Stimulated activated CD4-positive, alpha-beta T cell treated with anti-CD3 and anti-CD28 coated beads, Interleukin-15, amount 100 ng/mL, for 48 hours (primary cell): ENCODE data around the gene H2AZ2.
"Not testable (repeated sequence)": the region's sequence is repeated elsewhere in the genome, so short reads cannot be mapped to it uniquely, and the experiment has no call there.

Experiments used
- DNase-seq, 2 donors: peaks; one replicate each; pipeline ENCODE4 v3.0.0-alpha.2; 2020; ENCODE audit warnings: low read depth in 2 of 2

Gene H2AZ2

GRCh38 chr7:44814919-44815318, 33.0 kb downstream of the H2AZ2 start:
- DNase-seq, result no peak

- DNase-seq, result no peak
These were observed 36.3 kb downstream of the H2AZ2 start for GRCh38 chr7:44811571-44811970.

DNA sequence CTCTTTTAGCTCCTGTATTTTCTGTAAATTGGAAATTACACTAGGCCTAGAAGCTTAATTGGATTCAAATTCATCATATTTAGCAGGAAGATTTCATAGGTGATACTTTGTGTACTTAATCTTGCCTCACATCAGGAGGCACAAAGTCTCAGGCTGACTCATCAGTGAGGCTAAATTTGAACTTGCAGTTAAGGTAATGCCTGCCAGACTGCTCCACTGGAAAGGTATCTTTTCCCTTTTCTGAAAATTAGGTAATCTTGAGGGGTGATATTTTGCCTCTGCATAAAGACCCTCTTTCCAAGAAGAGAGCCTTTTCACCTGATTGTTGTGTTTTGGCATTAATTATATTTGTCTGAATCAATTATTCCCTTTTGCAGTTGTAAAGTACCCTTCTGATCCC, 36.8 kb downstream of the H2AZ2 start:
- no peak for DNase-seq

DNA sequence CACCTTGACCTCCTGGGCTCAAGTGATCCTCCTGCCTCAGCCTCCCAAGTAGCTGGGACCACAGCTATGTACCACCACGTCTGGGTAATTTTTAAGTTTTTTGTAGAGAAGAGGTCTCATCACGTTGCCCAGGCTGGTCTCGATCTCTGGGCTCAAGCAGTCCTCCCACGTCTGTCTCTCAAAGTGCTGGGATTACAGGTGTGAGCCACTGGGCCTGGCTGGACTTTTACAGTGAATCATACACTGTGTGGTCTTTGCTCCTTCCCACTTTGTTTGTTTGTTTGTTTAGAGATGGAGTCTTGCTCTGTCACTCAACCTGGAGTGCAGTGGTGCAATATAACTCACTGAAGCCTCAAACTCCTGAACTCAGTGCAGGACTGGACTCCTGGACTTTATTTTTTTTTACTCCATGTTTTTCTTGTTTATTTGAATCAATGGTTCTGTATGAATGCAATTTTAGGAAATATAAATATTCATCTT, 38.9 kb downstream of the H2AZ2 start:
- DNase-seq, result no peak

DNA sequence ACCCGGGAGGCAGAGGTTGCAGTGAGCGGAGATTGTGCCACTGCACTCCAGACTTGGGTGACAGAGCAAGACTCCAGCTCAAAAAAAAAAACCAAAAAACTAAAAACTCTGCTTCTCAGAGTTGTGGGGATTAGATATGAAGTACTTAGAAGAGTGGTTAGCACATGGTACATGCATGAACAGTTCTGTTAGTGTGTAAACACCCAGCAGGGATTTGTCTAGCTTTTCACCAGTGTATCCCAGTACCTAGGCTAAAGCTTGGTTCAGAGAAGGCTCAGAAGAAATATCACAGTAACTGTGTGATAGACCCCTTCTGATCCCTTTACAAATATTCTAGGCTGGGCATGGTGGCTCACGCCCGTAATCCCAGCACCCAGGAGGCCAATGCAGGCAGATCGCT, 41.9 kb downstream of the H2AZ2 start:
- DNase-seq, result no peak

DNA sequence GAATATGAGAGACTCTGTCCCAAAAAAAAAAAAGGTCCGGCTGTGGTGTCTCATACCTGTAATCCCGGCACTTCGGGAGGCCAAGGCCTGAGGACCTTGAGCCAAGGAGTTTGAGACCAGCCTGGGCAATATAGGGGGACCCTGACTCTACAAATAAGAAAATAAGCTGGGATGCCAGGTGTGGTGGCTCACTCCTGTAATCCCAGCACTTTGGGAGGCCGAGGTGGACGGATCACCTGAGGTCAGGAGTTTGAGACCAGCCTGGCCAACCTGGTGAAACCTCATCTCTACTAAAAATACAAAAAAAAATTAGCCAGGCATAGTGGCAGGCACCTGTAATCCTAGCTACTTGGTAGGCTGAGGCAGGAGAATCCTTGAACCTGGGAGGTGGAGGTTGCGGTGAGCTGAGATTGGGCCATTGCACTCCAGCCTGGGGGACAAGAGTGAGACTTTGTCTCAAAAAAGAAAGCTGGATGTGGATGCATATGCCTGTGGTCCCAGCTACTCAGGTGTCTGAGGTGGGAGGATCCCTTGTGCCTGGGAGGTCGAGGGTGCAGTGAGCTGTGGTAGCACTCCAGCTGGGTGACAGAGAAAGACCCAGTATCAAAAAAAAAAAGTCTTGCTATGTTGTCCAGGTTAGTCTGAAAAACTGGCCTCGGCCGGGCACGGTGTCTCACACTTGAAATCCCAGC, 43.9 kb downstream of the H2AZ2 start:
- DNase-seq, result not testable (repeated sequence)

DNA sequence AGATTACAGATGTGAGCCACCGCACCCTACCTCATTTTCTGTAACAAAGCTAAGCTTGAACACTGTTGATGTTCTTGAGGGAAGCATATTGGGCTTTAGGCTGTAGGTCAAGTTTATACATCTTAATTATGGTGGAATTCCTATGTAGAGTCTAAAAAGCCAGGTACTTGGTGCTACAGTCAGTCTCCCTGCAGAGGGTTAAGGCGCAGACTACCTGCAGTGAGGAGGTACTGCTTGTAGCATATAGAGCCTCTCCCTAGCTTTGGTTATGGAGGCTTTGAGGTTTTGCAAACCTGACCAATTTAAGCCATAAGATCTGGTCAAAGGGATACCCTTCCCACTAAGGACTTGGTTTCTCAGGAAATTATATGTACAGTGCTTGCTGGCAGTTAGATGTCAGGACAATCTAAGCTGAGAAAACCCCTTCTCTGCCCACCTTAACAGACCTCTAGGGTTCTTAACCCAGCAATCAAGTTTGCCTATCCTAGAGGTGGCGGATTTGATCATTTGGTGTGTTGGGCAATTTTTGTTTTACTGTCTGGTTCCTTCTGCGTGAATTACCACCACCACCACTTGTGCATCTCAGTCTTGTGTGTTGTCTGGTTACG, 45.4 kb downstream of the H2AZ2 start:
- no peak for DNase-seq

- DNase-seq, result no peak
These were observed 46.0 kb downstream of the H2AZ2 start for GRCh38 chr7:44801890-44802289.

DNA sequence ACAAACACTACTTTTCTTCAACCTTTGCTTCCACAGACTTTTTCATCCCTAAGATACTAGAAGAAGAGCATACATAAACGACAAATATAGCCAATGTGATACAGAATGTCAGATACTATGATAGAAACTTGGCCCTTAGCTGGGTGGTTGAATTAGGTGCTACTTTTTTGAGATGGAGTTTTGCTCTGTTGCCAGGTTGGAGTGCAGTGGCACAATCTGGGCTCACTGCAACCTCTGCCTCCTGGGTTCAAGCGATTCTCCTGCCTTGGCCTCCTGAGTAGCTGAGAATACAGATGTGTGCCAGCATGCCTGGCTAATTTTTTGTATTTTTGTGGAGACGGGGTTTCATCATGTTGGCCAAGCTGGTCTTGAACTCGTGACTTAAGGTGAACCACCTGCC, 47.9 kb downstream of the H2AZ2 start:
- no peak for DNase-seq

DNA sequence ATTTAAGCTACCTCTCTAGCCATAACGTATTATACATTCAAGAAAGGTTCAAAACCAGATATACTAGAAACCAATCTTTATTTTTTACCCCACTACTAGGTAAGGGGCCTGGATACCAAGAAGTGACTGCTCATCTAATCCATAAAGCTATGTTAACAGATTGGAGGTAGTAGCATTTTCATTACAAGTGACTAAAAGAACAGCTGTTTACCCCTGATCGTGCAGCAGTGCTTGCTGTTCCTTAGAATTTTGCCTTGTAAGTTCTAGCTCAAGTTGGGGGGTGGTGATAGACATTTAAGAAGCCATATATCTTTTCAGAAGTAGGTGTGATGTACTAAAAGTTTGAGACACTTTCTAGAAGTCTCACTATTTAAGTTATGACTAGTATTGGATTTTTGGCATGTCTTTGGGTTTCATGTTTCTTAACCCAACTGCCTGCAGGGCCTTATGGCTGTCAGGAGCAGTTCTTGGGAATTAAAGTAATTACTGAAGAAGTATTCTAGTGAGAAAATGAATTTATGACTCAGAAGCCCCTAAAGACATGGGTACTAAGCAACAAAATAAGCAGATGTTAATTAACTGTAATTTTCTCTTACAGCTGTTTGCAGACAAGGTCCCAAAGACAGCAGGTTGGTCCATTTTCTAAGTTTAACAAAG, 49.1 kb downstream of the H2AZ2 start:
- DNase-seq, result no peak

DNA sequence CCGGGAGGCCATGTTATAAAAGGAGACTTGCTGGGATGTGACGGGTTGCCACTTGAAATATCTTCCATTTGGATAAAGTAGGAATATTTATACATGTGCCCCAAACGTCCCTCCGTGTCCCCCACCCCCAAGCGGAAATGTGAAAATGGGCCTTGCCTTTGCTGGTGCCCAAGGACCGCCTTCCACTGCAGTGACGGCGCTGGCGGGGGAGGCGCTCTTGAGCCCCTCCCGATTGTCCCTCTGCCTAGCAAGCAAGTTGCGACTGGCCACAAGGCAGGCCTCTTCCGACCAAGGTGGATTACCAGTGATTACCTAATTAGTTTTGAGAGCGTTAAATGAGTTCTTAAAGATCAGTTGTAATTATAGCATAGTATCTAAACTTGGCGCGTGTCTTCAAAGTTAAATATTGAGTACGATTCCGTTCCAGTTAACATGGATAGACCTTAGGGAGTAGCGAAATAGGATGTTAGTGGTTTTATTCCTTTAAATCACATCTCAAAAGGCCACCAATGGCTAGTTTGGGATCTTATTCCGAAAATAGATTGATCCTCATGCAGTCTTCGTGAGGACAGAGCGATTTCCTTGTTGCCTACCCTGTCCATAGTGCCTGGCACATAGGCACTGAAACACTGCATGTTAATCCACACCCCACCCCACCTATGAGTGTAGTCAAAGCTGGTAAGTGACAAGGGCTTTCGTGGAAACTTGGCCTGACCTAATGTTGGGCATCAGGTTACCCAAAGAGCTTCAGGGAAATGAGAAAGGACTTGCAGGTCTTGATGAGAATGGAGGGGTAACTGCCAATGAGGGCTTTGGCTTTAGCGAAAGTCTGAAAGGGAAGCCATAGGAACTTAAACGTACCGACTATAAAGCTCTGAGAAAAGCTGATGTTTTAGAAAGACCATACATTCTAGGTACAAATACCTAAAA, 50.3 kb downstream of the H2AZ2 start:
- DNase-seq, result peak; percentile 74 to 78

DNA sequence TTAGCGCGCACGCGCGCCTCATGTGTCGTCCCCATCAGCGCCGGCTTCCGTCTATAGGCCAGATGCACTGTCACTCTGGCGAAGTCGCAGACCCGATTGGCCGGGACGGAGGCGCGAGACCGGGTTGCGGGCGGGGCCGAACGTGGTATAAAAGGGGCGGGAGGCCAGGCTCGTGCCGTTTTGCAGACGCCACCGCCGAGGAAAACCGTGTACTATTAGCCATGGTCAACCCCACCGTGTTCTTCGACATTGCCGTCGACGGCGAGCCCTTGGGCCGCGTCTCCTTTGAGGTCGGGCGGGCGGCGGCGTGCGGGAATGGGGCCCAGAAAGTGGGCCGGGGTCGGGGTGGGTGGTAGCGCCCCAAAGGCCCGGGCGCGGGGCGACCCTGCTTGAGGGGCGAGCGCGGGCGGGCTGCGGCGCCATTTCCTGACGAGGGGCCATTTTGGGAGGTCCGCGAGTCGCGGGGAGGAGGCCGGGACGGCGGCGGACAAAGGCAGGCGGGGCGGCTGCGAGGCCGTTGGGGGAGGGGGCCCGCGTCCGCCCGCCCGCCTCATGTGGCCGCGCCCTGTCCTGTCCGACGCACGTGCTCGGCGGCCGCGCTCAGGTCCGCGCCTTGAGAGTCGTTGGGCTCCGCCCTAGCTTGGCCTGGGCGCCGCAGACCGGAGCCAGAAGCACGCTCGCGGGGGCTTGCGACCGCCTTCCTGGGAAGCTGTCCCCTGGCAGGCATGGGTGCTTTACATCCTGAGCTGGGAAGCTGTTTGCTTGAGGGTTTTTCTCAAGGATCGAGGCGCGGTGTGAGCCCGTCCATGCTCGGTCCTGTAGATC, 51.2 kb downstream of the H2AZ2 start, which contains the start of gene PPIA:
TSS of gene PPIA (plus strand) at position 178 of the 825 bp plus-strand sequence. CDS start at position 222, 44 bp downstream.
- DNase-seq, result peak; percentile 98 to 99

GRCh38 chr7:44796034-44796503, 51.8 kb downstream of the H2AZ2 start:
- DNase-seq, result peak in 1 of 2 donors; percentile 54

GRCh38 chr7:44794331-44794730, 53.6 kb downstream of the H2AZ2 start:
- no peak for DNase-seq

DNA sequence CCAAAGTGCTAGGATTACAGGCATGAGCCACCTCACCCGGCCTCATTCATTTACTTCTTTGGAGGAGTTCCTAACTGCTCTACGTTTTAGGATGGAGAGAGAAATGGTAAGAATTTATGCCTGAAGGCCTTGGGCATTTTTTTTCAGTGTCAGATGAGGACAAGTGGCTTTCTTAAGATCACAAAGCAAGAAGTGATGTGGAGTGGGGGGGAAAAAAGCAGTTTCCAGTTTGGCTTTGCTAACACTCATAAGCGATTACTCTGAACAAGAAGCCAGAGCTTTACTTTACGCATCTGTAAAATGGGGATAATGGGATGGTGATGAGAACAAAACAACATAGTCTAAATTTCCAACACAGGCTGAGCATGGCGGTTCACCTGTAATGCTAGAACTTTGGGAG, 54.0 kb downstream of the H2AZ2 start:
- DNase-seq, result no peak

DNA sequence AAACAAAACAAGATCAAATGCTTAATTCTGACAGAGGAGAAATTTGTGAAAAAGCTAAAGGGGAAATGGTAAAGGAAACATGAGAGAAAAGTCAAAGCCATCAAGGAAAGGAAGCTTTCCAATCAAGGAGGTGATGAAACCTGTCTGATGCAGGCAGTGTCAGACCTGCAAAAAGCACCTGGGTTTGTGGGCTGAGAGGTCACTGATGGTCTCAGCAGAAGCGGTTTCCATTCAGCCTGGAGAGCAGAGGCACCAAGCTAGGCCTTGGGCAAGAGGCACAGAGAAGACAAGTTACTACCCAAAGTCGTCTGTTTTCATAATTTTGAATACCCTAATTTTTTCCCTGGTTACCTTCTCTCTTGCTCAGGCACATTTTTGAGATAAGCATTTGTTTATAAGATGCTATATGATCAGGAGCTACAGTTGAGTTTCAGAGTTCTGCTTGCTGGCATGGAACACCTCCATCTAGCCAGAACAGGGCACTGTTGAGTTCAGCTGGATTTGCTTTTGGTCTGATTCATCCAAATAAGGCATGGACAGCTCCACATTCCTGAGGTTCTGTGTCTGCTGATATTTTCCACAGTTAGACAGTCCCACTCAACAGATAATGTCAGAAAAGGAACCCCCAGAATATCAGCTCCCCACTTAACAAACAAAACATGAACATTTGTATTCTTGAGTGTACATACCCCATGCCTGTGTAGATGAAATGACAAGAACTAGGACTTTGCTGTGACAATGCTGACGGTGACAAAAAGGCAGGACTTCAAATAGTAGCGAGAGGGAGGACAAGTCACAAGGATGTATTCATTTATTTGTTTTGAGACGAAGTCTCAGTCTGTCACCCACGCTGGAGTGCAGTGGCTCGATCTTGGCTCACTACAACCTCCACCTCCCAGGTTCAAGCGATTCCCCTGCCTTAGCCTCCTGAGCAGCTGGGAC, 56.3 kb downstream of the H2AZ2 start:
- no peak for DNase-seq

DNA sequence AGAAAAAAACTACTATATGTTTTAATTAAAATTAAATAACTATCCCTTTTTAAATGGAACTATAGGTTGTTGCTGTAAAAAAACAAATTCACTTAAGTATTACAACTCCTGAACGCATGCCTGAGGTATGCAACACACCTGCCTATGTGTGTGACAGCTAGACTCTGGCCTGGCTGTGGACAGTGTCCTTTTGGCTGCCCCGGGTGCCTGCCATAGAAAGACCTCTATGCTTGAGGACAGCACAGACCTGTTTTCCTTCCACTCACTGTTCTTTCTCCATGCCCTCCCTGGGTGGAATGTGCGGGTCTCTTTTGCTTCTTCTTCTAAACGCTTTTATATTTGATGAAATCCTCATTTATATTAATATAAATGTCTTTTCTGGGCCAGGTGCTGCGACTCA, 57.9 kb downstream of the H2AZ2 start:
- DNase-seq, result no peak

- no peak for DNase-seq
These were observed 60.1 kb downstream of the H2AZ2 start for GRCh38 chr7:44787762-44788161.

DNA sequence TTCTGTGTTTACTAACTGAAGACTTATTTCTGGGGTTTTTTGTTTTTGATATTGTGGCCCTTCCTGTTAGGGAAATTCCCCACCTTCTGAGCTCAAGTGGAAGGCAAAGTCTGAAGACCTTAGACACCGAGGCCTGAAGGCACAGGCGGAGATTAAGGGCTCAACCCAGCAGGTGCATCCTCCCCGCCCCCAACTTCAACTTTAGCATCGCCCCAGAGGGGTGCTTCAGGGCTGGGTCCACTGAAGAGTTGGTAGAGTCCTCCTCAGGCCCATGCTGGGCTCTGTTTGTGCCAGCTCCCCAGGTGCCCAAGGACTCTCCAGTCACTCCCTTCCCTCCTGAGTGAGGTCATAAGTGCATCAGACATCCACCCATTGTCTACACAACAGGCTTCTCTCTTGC, 60.8 kb downstream of the H2AZ2 start:
- DNase-seq, result no peak

- DNase-seq, result not testable (repeated sequence)
These were observed 62.7 kb downstream of the H2AZ2 start for GRCh38 chr7:44785218-44785617.
